H4 (cell line): ENCODE data around the gene ARHGEF10L. TPM values are rescaled to one million over a fixed set of nuclear protein-coding genes. Genes with fewer than 3 reads are reported as not detected.

ENCODE experiments used
- DNase-seq: peaks from one replicate; pipeline ENCODE4 v3.0.0-alpha.2; 2015; ENCODE audit warnings: low spot score
- total RNA-seq: library from RNA; depleted of rRNA; stranded (reverse); fragments of >200 nt; shearing (Covaris generic); gene quantifications from 2 replicates; pipeline ENCODE4 v1.2.3, GENCODE V29; 2014

Gene ARHGEF10L
- total RNA-seq, 1 experiment from 2014 or later = 2.6 TPM

DNA sequence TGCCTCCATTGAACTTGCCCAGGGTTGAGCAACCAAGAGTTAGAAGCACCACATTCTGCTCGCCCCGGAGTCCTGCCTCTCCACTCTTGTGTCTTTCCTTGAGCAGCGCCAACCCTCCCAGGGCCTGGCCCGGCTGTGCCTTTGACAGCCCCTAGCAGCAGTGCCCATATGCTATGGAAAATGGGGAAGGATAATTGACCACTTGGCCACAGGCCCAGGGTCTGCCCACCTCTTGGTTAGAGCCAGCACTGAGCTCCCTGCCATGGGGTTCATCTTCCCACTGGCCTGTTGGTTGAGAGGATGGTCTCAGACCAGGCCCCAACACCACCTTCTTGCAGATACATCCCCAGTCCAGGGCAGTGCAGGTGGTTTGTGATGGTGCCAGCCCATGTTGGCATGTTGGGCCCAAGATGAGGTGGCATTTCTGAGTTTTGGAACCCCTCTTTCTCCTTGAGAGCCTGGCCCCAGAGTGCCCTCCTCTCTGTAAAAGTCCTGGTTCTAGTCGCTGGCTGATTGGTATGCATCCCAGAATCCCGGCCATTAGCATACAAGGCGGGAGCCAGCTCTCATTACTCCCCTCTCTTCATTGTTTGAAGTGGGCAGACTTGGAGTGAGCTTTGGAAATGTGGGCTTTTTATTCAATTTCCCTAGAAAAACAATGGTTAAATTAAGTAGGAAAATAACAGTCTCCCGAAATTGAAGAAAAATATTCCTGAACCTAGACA is 7.6 kb downstream of the ARHGEF10L start:
- DNase-seq = no peak

DNA sequence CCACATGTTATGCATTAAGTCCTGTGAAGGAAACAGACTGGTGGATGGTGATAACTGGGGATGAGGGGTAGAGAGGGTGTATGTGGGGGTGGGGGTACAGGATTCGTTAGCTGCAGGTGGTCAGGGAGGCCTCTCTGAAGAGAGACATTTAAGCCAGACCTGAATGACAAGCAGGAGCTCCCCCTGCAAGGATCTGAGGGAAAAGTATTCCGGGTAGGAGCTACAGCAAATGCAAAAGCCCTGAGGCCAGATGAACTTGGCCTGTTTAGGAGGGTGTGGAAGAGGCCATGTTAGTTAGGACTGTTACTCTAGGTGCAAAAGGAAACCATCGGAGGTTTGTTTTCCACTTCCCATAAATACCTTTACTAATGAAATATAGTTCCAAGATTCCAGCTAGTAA is 9.9 kb downstream of the ARHGEF10L start:
- DNase-seq = no peak

DNA sequence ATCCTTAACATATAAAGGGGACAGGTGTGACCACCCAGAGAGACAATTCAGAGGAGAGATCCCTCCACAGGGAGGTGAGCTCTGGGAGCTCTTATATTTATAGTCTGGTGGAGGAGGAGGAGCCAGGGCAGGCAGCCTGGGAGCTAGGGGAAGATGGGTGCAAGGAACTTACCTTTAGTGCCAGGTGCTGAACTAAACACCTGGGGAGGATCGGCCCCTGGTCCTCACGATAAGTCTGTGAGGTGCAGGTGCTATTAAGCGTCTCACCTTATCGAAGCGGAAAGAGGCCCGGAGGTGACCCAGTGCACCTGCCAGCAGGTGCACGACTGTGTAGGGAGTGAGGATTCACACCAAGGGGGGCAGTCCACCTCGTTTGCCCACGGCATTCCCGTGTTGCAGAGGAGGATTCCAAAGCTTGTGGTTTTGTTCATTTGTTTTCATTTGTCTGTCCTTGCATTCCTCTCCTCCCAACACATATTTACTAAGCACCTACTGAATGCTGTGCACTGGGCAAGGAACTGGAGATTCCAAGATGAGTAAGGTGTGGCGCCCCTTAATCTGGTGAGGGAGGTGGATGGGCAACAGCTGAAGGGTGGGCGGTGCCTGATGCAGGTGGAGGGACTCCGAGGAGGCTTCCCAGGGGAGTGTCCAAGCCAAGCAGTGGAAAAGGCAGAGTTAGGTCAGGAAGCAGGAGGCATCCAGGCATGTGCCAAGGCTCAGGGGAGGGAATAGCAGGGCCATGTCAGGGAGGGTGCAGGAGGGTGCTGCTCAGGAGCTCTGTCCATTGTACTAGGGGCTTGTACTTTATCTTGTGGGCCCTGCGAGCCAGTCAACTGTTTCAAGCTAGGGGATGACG is 11.5 kb downstream of the ARHGEF10L start:
- no peak for DNase-seq

DNA sequence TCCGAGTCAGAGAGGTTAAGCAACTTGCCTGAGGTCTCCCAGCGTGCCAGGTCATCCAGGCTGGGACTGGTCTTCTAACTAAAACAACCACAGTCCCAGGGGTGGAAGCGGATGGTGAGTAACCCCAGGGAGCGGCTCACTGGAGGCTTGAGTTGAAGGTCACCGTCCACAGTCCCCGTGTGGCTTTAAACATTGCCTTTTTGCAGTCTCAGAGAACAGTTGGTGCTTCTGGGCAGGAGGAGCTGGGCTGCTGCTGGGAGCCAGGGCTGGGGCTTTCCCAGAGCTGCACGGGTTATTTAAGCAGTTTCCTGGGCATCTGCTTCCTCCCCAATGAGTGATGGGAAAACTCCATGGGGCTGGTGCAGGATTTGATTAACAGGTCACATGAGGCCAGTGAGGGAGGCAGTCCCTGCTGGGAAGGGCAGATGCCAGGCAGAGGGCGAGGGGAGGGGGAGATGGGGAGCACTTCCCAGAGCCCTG is 12.3 kb downstream of the ARHGEF10L start:
- DNase-seq = no peak

DNA sequence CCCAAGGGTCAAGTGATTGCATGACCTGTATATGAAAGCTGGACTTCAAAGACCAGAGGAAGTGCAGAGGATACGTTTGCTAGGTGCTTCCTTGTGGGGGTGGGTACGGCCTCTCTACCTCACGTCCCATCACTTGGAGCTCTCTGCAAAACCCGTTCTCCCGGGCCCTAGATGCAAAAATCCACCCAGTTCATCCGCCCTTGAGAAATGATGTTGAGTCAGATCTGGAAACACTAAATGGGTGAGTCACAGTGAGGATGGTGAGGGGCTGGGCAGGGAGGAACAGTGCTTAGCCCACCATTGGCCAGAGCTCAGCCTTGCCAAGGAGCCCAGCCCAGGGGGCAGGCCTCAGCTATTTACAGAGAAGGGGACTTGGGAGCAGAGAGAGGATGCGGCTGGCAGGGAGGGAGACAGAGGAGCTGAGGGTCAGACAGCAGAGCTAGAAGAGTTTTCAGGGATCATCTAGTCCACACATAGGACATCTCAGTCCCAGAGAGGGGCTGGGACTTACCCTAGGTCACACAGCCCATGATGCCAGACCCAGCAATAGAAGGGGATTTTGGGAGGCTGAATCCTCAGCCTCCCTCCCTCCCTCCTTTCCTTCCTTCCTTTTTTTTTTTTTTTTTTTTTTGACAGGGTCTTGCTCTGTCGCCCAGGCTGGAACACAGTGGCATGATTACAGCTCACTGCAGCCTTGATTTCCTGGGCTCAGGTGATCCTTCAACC is 14.6 kb downstream of the ARHGEF10L start:
- DNase-seq = peak; percentile 38

DNA sequence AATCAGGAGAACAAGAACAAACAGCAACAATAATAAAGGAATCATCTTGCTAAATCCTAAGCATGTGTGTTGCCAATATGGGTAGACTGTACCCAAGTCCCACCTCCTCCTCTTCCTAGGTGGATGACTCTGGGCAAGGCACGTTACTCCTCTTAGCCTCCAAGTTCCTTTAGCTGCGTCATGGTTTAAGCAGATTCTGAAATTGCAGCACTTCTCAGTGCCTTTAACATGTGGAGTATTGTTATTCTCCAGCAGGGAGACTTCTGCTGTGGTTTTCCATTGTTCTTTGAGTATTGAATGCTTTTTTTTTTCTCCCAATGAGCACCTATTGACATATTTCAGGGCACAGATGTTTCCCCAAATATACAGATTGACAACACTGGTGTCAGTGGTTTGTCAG is 15.5 kb downstream of the ARHGEF10L start:
- no peak for DNase-seq

DNA sequence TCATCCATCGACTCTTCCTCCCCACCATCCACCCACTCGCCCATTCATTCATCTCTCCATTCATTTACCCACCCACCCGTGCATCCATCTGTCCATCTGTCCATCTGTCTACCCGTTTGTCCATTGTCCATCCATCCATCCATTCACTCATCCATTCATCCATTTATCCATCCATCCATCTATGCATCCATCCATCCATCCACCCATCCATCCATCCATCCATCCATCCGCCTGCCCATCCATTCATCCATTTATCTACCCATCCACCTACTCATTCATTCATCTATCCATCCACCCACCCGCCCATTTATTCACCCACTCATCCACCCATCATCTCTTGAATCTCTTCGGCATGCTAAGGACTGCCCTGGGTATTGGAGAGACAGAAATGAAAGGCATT is 18.5 kb downstream of the ARHGEF10L start:
- no peak for DNase-seq

DNA sequence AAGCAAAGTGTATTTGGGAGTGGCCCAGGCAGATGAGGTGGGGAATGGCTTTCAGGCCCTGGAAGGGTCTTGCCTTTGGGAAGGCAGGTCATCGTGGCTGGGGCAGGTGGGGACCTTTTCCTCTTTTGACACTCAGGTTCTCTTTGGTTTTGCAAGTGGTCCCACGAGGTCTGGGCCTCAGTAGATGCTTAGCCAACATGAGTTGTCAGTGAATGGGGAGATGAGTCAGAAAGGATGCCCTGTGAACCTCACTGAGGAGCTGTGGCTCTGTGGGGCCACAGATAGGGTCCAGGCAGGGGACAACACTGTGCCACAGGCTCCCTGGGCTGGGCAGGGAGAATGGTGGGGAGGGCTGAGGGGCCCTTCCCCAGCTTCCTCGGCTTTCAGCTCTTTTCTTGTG is 19.0 kb downstream of the ARHGEF10L start:
- DNase-seq = no peak

DNA sequence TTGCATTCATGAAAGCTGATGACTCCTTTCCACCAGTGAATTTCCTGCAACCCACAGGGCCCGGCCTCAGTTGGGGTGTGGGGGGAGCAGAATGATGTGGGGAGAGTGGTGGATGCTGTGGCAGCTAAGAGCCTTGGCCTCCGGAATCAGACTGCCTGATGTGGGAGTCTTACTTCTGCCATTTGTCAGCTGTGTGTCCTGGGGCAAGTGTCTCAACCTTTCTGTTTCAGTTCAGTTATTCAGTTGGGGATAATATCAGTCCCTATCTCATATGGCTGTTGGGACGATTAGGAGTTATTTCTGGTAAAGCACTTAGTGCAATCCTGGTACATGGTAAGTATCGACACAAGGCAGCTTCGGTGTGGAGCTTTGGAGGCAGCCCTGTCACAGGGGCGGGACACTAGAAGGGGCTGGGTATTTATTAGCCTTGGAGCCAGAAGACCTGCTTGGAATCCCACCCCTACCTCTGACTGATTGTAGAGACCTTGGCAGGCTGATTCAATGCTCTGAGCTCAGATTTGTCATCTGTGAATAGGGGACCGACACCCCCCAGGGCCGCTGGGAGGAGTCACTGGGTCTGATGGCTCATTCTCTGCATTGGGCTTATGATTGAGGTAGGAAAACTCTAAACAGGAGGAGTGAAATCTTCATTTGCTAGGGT is 19.6 kb downstream of the ARHGEF10L start:
- DNase-seq = no peak

DNA sequence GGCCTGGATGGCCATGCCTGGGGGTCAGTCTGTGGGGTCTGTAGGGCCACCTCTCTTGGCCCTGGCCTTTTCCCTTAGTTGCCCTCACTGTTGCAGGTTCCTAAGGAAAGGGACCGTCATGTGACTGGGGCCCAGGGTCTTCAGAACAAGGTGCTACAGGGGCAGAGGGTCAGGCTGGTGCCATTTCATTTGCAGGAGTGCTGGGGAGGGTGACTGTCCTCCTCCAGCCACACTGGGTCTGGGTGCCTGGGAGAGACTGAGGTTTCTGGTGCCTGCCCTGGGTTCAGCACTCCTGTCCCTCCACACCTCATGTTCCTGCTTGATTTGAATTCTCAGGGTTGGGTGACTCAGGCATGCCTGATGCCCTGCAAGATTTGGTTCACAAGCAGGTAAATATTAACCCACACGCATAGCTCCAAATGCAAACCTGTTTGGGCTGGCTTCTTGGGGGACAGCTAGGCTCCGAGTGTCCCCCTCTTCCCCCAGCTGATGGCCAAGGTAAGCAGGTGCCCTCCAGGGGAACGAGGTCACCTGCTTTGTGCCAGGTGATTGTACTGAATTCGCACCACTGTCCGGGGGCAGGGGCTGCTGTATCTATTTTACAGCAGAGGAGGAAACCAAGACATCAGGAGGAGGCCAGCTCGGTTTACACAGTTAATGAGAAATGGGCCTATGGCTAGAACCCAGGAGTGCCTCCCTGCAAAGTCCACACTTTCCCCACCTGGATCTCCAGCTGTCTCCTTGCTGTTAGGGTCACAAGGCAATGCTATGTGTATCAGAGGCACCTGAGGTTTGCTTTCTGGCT is 20.3 kb downstream of the ARHGEF10L start:
- no peak for DNase-seq

DNA sequence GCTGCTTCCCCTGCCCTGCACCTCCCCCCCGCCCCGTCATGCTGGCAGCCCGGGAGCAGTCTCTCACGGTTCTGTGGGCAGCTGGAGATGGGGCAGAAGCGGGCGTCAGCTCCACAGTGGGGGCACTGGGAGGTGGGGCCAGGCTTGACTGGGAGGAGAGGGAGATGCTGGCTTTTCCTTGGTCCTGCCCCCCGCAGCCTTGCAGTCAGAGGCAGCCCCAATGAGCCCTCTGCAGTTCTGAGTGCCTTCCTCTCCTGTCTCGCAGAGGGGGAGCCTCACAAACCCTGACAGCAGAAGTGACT is 21.7 kb downstream of the ARHGEF10L start:
- no peak for DNase-seq

DNA sequence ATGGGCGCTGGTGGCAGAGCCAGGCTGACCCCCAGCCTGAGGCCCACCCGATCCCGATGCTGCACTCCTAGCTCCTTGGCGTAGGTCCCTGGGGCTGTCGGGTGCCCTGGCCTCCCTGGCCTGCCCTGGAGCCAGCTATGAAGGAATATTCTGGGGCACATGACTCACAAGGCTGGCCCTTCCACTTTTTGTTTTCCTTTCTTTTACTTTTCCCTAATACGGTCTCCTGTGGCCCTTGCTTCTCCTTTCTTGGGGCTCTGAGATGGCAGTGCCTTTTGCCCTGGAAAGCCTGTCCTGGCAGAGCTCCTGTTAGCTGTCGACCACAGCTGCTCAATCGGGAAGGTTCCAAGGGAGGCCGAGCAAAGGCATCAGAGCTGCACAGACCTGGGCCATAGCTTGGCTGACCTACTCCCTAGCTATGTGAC is 22.1 kb downstream of the ARHGEF10L start:
- no peak for DNase-seq

DNA sequence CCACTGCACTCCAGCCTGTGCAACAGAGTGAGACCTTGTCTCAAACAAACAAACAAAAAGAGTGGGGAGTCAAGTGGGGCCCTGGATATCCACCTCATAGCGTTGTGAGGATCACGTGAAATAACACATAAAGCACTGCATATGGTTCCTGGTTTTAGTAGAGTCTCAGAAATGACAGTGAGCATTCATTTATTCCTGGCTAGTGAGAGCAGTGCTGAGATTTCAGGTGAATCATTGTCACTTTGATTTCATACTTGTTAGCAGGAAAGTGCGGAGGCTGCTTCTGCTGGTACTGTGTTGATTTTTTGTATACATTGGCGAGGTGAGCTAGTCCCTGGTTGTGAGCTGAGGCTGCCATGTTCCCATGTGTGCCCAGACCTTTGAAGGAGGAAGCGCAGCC is 22.9 kb downstream of the ARHGEF10L start:
- DNase-seq = no peak

DNA sequence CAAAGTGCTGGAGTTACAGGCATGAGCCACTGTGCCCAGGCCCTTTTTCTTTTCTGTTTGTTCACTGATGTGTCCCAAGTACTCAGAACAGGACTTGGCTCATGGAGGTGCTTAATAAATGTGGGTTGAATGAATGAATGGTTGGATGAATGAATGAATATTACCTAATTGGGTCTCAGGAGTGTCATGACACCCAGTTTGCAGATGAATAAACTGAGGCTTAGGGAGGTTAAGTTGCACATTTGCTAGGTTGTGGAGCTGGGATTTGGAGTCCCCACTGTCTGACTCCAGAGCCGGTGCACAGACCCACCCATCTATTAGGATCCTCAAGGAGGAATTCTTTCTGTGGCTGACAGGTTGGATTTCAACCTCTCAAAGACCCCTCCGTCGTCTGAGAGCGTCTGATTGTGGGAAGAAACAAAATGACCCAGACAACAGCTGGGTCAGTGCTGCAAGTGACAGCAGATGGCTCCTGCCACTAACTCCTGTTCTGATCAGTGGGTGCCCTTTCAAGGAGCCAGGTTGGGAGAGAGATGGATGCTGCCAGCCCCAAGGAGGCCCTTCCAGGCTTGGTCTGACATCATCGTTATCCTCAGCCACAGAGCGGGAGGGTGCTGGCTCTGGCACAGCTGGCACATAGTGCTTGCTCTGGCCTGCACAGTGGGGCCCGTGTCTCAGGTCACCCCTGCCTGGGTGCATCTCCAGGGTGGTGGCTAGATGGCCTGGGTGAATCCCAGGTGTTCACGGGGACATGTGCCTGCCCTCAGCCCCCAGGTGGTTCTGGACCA is 24.2 kb downstream of the ARHGEF10L start:
- DNase-seq = no peak

DNA sequence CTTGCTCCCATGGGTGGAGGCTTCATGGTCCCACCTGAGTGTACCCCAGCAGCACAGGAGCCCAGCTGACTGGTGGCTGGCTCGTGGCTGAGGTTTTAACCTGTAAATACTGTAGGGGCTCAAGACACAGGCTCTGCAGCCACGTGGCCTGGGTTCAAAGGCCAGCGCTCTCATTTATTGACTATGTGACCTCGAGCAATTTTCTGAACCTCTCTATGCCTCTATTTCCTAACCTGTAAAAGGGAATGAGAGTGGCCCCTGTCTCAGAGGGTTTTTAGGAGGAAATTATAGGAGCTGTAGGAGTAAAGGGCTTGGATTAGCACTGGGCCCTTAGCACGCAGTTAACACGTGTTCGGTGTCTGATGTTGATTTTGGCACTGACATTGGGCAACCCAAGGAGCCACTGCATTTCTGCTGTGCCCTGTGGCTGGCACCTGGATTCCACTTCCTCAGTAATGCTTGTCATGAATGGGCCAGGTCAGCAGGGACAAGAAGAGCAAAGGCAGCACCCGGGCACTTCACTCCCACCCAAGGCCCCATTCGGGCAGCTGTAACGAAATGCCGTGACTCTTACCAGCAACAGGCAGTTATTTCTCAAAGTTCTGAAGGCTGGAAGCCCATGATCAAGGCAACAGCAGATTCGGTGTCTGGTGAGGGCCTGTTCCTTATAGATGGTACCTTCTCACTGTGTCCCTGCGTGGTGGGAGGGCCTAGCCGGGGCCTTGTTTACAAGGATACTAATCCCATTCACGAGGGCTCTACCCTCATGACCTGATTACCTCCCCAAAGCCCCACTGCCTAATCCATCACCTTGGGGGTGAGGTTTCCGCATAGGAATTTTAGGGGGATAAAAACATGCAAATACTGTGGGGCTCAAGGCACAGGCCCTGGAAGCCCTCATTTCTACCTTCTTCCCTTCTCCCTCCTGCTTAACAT is 25.2 kb downstream of the ARHGEF10L start:
- DNase-seq = no peak

DNA sequence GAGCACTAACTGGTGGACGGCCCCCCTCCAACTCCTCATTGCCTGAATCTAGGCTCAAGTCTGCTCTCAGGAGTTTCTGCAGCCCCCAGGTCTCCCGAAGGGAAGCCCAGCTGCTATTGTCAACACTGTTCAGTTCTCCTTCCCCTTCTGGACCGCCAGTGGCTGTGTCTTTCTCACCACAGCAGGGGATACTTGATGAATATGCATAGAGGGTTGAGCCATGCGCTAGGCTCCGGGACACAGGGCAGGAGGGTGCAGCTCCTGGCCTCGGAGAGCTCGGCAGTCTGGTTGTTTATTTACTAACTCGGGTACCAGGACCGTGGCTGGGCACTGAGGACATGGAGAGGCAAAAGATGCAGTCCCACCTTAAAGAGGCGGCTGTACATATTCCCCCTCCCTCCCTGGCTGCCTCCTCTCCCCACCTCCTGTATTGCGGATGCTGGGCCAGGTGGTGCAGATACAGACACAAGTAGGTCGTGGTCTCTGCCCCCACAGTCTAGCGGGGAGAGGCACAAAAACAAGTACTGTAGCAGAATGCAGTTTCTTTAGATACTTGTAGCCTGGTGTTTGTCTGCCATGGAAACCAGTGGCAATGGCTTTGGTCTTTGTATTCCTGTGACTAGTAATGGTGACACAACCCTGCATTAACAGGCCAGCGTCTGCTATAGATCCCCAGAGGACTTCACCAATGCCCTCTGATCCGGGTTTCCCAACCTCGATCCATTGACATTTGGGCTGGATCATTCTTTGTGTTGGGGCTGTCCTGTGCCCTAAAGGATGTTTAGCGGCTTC is 26.2 kb downstream of the ARHGEF10L start:
- DNase-seq = no peak

DNA sequence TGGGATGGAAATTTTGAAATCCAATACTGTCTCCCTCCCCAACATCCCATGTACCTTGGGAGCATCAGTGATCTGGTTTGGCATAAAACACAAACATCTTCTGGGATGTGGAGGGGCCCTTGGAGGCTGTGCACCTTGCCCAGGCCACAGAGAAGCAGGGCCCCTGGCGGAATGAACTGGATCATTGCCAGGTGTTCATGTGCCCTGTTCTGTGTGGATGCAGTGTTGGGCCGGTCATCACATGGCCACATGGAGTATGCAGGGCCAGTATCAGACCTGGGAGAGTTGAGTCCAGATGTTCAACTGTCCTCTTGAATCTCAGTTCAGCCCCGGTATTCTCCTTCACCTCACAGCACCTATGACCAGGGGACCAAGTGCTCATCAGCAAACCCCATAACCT is 26.9 kb downstream of the ARHGEF10L start:
- DNase-seq = no peak

DNA sequence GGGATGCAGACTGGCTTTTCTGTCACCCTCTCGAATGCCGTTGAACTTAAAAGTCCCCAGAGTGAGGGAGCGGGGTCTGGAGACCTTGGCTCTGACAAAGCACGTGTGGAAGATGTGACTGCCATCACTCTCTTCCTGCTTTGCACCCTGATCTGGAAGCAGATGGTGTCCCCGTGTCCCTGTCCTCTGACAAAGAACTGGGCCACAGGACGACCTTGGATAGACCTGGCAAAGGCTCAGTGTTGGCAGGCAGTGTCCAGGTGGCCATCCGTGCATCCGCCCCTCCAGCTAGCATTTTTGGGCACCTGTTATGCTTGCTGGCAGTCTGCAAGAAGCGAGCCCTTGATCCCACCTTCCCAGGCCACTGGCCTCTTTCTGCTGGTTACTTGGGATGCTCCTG is 27.4 kb downstream of the ARHGEF10L start:
- no peak for DNase-seq
